ENCODE results near the gene SVIL. TPM values are rescaled to one million over a fixed set of nuclear protein-coding genes. Genes with fewer than 3 reads are reported as not detected.
"Not testable (repeated sequence)": the region's sequence is repeated elsewhere in the genome, so short reads cannot be mapped to it uniquely, and the experiment has no call there.

Gene SVIL
- total RNA-seq, 1 donor from 2014 or later: 202 TPM

GRCh38 chr10:29486433-29486832 lies 148.3 kb downstream of the SVIL start:
- no peak for DNase-seq (ENCODE audit: low read depth)

DNA sequence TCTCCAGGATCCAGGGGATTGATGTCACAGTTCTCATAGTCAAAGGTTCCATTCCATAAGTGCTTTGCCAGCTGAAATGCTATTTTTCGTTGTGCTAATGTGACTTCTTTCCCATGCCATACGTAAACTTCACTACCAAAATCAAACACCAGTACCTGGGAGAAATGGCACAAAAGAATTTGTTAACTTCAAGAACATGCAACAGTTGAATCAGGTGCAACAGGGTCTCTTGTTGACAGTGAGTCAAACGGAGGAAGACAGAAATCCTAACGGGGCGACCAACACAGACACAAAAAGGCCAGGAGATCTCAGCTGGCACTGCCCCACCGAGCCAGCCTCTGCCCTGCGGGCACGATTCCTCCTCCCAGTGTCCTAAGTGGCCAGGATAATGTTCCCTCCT lies 150.1 kb downstream of the SVIL start:
- not testable (repeated sequence) for DNase-seq (ENCODE audit: low read depth)

GRCh38 chr10:29482591-29483431 lies 152.0 kb downstream of the SVIL start:
- no peak for DNase-seq (ENCODE audit: low read depth)

- DNase-seq (ENCODE audit: low read depth): no peak
Measured at GRCh38 chr10:29481906-29482440, 152.8 kb downstream of the SVIL start.

DNA sequence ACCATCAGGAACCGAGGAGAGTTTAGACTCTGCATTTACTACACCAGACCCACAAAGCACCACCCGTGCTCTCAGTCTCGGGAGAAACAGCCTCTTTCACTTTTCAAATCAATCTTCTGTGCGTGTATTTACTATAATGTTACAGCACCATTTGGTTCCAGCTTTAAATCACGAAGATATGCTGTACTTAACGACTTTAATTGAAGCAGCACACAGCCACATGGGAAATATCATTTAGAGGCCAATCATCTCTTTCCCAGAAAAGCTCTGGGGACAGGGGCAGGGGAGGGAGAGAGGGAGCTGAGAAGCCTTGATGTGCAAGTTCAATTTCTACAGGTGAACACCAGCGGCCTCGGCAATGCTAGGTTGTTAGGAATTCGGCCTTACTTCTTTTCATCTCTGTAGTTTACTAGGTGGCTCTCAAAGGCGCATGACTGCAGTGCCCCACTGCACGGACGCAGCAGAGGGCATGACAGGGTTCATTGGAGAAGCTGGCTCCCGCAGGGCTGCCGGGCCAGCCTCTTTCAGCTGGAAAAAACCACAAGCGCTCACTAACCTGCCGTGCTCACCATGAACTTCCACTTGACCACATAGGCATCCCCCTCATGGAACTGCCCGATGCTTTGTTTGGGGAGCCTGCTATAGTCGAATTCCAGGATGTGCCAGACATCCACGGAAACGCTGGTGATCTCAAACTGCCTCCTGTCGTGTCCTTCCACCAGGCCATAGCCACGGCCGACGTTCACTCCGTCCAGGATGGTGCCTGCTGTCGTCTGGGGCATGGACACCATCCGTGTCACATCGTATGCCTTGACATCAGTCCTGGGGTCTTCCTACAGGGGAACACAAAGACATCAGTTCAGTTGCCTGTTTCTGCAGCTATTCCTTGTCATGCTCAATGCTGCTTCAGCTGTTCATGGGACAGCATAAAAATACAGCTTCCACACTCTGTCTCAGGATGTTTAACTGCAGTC lies 154.5 kb downstream of the SVIL start:
- DNase-seq (ENCODE audit: low read depth): peak; percentile 77

- DNase-seq (ENCODE audit: low read depth): peak; percentile 67
Measured at GRCh38 chr10:29479081-29479925, 155.5 kb downstream of the SVIL start.

DNA sequence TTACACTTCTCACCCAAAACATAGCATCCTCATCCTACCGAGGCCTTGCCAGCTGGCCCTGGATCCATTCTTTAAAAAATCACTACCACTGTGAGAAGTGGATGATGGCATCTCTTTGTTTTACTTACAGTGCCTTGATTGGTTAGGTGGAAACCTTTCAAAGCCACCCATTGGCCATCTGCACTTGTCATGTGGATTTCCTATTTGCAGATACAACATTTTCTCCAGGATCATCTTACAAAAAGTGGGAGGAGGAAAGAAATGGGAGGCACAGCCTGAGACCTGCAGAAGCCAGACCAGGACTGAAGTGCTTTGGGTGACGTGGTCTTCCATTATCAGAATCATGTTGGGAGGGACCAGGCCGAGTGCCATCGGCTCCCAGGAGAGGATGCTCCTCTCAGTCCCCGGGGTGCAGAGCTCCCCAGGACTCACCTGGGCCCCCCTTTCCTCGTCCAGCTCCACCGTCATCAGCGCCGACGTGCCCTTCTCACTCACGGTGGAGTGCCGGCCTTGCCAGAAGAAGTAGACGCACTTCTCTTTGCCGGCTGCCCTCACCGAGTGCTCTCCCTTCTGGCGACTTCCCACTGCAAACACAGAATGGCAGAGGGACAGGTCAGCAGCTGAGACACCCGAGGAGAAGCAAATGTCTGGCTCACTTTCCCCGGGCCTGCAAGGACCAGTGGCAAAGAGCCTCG lies 161.2 kb downstream of the SVIL start:
- DNase-seq (ENCODE audit: low read depth): peak; percentile 23

GRCh38 chr10:29473087-29473356 lies 161.7 kb downstream of the SVIL start:
- DNase-seq (ENCODE audit: low read depth): no peak

GRCh38 chr10:29472301-29473086 lies 162.3 kb downstream of the SVIL start:
- DNase-seq (ENCODE audit: low read depth): peak; percentile 90

DNA sequence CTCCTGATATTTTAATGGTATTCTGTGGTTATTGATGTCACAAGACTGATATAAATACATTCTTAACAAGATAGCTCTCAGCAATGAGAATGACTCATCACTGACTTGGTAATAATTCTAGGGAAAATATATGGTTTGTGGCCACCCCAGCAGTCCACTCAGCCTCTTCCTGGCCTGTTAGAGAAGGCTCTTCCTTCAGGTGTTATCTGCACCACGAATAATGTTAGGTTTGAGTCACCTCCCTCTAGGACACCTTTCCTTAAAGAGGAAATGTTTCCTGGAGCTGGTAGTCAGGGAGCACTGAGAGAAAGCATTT lies 163.3 kb downstream of the SVIL start:
- DNase-seq (ENCODE audit: low read depth): peak; percentile 86

GRCh38 chr10:29470843-29471543 lies 163.8 kb downstream of the SVIL start:
- peak; percentile 22 for DNase-seq (ENCODE audit: low read depth)

DNA sequence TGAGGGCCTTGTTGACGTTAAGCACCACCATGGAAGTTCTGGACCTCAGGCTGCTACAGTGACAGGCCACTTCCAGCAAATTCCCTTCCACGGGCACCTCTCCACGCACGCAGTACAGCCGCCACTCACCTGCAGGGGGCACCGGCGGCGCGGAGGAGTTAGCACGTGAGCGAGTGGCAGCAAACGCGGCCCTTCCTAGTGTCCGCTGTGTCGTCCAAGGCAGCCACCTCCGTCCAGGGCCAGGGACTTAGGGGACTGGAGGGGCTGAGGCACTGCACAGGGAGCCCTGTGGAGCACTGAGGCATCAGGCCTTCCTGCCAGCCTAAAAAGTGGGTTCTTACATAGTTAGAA lies 164.4 kb downstream of the SVIL start:
- no peak for DNase-seq (ENCODE audit: low read depth)

- no peak for DNase-seq (ENCODE audit: low read depth)
Measured at GRCh38 chr10:29469481-29470354, 165.1 kb downstream of the SVIL start.

DNA sequence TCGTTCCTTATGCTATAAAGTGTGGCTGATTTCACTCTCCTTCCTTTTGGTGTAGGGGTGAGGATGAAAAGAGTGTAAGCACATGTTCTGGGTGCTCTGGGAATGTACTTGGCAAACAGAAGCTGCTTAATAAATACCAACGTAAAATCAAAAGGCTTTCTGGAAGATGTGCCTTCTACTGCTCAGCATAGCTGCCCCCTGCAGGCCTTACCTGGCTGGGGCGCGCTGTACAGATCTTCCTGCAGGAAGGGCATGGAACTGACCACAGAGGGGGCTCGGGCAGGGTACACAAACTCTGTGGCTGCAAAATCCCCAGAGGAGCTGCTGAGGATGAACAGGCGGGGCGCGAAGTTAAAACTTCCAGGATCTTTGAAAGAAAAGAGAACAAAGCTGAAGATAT lies 169.4 kb downstream of the SVIL start:
- DNase-seq (ENCODE audit: low read depth): no peak

DNA sequence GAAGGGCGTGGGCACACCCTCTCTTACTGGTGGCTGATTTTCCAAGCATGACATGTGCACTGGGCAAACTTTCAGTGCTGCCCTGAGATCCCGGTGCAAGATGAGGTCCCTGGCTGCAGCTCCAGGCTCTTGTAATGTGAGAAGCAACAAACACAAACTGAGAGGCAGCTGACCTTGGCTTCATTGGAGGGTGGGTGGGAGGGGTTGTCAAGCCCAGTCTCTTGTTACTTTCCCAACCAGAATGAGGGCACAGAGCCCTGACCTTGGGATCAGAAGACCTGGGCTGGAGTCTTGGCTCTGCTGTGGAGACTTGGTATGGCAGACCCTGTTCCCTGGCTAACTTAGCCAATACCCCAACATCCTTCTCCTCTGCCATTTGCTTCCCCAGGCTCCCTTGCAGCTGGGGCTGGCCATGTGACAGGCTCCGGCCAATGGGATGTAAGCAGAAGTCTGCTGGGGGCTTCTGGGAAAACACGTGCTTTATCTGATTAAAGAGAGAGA lies 170.1 kb downstream of the SVIL start:
- DNase-seq (ENCODE audit: low read depth): not testable (repeated sequence)

GRCh38 chr10:29461042-29461441 lies 173.7 kb downstream of the SVIL start:
- DNase-seq (ENCODE audit: low read depth): no peak

DNA sequence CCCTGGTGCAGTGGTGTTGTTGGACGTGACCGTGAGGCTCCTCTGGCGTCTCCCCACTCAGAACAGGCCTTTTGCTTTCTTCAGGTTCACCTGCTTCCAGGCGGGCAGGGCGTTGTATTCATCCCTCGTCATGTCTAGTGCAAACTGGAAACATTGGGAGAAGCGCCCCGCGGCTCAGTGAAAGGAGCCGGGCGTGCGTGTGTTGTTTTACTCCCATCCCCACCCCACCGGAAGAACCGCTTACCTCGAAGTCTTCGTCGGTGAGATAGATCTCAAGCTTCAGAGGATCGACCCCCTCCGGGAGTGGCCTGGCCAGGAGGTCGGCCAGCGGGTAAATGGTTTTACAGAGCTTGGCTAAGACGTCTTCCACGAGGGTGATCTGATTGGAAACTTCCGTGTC lies 176.6 kb downstream of the SVIL start:
- DNase-seq (ENCODE audit: low read depth): not testable (repeated sequence)

- no peak for DNase-seq (ENCODE audit: low read depth)
Measured at GRCh38 chr10:29455095-29455494, 179.7 kb downstream of the SVIL start.

- DNase-seq (ENCODE audit: low read depth): no peak
Measured at GRCh38 chr10:29454250-29454649, 180.5 kb downstream of the SVIL start.

All from renal cortical epithelial cell (primary cell).